DND-41 (cell line): ENCODE data around the gene RAB11FIP5.

Experiments
- ATAC-seq: fragments of 200-7000 bp; cut with Tn5 transposase; 3 replicates; pipeline ENCODE4 v1.9.1; 2021; ENCODE audit warnings: low read depth; ENCODE audit not compliant: insufficient read depth
- DNase-seq: peaks from one replicate; pipeline ENCODE4 v3.0.0-alpha.2; 2020
- H2AFZ ChIP-seq: 2 replicates; pipeline ENCODE4 v1.6.0; 2012; ENCODE audit warnings: low read depth, low read length
- H3K27ac ChIP-seq: 2 replicates; pipeline ENCODE4 v1.5.1; 2012; ENCODE audit warnings: low read length, inconsistent platforms
- H3K27me3 ChIP-seq: fragments of 200-600 bp; sonication (generic); 2 replicates; pipeline ENCODE4 v1.6.0; 2012; ENCODE audit warnings: low read length, mild to moderate bottlenecking, inconsistent platforms; ENCODE audit not compliant: insufficient read depth, poor library complexity
- H3K36me3 ChIP-seq: 2 replicates; pipeline ENCODE4 v1.5.1; 2012; ENCODE audit warnings: low read length, inconsistent platforms; ENCODE audit not compliant: insufficient read depth
- H3K4me1 ChIP-seq: 2 replicates; pipeline ENCODE4 v1.5.1; 2012; ENCODE audit warnings: mild to moderate bottlenecking, low read length; ENCODE audit not compliant: insufficient read depth
- H3K4me2 ChIP-seq: 2 replicates; pipeline ENCODE4 v1.6.0; 2012; ENCODE audit warnings: mild to moderate bottlenecking, moderate library complexity, low read length, inconsistent platforms; ENCODE audit not compliant: insufficient read depth
- H3K4me3 ChIP-seq, 2 experiments: fragments of 200-600 bp in 1 of 2; shearing (Covaris generic) in 1 of 2; 2 replicates each; pipeline ENCODE4 v1.5.1; 2012 to 2016; ENCODE audit warnings: inconsistent platforms in 2 of 2, low read length in 2 of 2, mild to moderate bottlenecking in 2 of 2, low read depth in 1 of 2, moderate library complexity in 1 of 2
- H3K79me2 ChIP-seq: 2 replicates; pipeline ENCODE4 v1.6.0; 2012; ENCODE audit warnings: low read length, inconsistent platforms; ENCODE audit not compliant: insufficient read depth
- H3K9ac ChIP-seq: 2 replicates; pipeline ENCODE4 v1.6.0; 2012; ENCODE audit warnings: low read depth, mild to moderate bottlenecking, inconsistent platforms, low read length, moderate library complexity
- H3K9me3 ChIP-seq: 2 replicates; pipeline ENCODE4 v1.5.1; 2012; ENCODE audit warnings: low read length, moderate library complexity, mild to moderate bottlenecking, inconsistent platforms; ENCODE audit not compliant: insufficient read depth, severe bottlenecking
- H4K20me1 ChIP-seq: 2 replicates; pipeline ENCODE4 v1.6.0; 2012; ENCODE audit warnings: low read length; ENCODE audit not compliant: insufficient read depth
- CTCF ChIP-seq: IDR thresholded peaks from 2 replicates; pipeline ENCODE4 v1.5.1; 2012; ENCODE audit warnings: borderline replicate concordance, low read length, moderate library complexity, mild to moderate bottlenecking; ENCODE audit not compliant: poor library complexity, severe bottlenecking; ENCODE audit errors: extremely low read depth
- EZH2 ChIP-seq: IDR thresholded peaks from 3 replicates; pipeline ENCODE4 v1.6.1; 2012; ENCODE audit warnings: borderline replicate concordance, low read depth, mild to moderate bottlenecking, moderate library complexity, low read length, inconsistent platforms; ENCODE audit not compliant: severe bottlenecking

RAB11FIP5 gene

GRCh38 chr2:73092146-73092783 is 20.5 kb downstream of the RAB11FIP5 start:
- Histone ChIP-seq H3K36me3 (no peaks in the 10 kb centered on the region), H3K4me2 (no peak overlapping the region), H2AFZ (no peak overlapping the region), H4K20me1 (no peaks in the 10 kb centered on the region), H3K27ac (no peak overlapping the region), H3K9ac (no peak overlapping the region), H3K4me3 (no peak overlapping the region), H3K9me3 (no peaks in the 10 kb centered on the region), H3K27me3 (peaks cover 21% of the 10 kb centered on the region), H3K4me1 (no peaks in the 10 kb centered on the region), H3K79me2 (no peaks in the 10 kb centered on the region)
- no peak for ATAC-seq
- no peak for DNase-seq
- TF ChIP-seq EZH2, result no peak
- TF ChIP-seq CTCF, result no peak

GRCh38 chr2:73091696-73092095 is 21.1 kb downstream of the RAB11FIP5 start:
- no peak overlapping the region for H3K4me2 ChIP-seq
- no peak overlapping the region for H2AFZ ChIP-seq
- H3K4me3 ChIP-seq, result no peak overlapping the region
- H3K4me1 ChIP-seq, result no peaks in the 10 kb centered on the region
- DNase-seq (no peak), ATAC-seq (no peak)
- H4K20me1 ChIP-seq, result no peaks in the 10 kb centered on the region
- H3K9me3 ChIP-seq, result no peaks in the 10 kb centered on the region
- no peaks in the 10 kb centered on the region for H3K79me2 ChIP-seq
- no peak overlapping the region for H3K27ac ChIP-seq
- H3K9ac ChIP-seq, result no peak overlapping the region
- TF ChIP-seq EZH2 (no peak), CTCF (no peak)
- H3K36me3 ChIP-seq, result no peaks in the 10 kb centered on the region
- peaks cover 19% of the 10 kb centered on the region for H3K27me3 ChIP-seq

GRCh38 chr2:73091164-73091563 is 21.6 kb downstream of the RAB11FIP5 start:
- H3K9me3 ChIP-seq, result no peaks in the 10 kb centered on the region
- H3K4me1 ChIP-seq, result no peaks in the 10 kb centered on the region
- TF ChIP-seq CTCF (no peak), EZH2 (no peak)
- no peak overlapping the region for H3K9ac ChIP-seq
- ATAC-seq (no peak), DNase-seq (no peak)
- no peak overlapping the region for H3K4me2 ChIP-seq
- no peaks in the 10 kb centered on the region for H4K20me1 ChIP-seq
- H3K79me2 ChIP-seq, result no peaks in the 10 kb centered on the region
- no peak overlapping the region for H3K27ac ChIP-seq
- no peak overlapping the region for H2AFZ ChIP-seq
- no peak overlapping the region for H3K4me3 ChIP-seq
- peaks cover 16% of the 10 kb centered on the region for H3K27me3 ChIP-seq
- no peaks in the 10 kb centered on the region for H3K36me3 ChIP-seq
